GM18507 (cell line): ENCODE measurements around the gene CLDN11.

Experiments used
- DNase-seq: peaks from one replicate; pipeline ENCODE4 v3.0.0; 2011; ENCODE audit warnings: low read depth; ENCODE audit not compliant: insufficient read length; ENCODE audit errors: extremely low spot score
- FAIRE-seq: peaks from 2 replicates; lab custom pipeline; 2011; peaks lifted over from hg19 to GRCh38; lab: Jason Lieb, UNC

The CLDN11 gene

GRCh38 chr3:170467571-170468147, 49.0 kb downstream of the CLDN11 start:
- no peak for FAIRE-seq
- no peak for DNase-seq

- FAIRE-seq (no peak), DNase-seq (no peak)
Observed at GRCh38 chr3:170469151-170470062, 50.7 kb downstream of the CLDN11 start.

- no peak for FAIRE-seq
Observed at GRCh38 chr3:170470063-170471016, 51.7 kb downstream of the CLDN11 start.

GRCh38 chr3:170471149-170471548, 52.5 kb downstream of the CLDN11 start:
- no peak for FAIRE-seq

More at GRCh38 chr3:170470063-170471016, 51.7 kb downstream of the CLDN11 start:
- no peak for DNase-seq

GRCh38 chr3:170473358-170473757, 54.7 kb downstream of the CLDN11 start:
- DNase-seq (no peak), FAIRE-seq (no peak)

More at GRCh38 chr3:170471149-170471548, 52.5 kb downstream of the CLDN11 start:
- no peak for DNase-seq

GRCh38 chr3:170475092-170475685, 56.5 kb downstream of the CLDN11 start:
- no peak for DNase-seq

GRCh38 chr3:170476291-170476690, 57.6 kb downstream of the CLDN11 start:
- FAIRE-seq, result no peak
- no peak for DNase-seq

More at GRCh38 chr3:170475092-170475685, 56.5 kb downstream of the CLDN11 start:
- no peak for FAIRE-seq

GRCh38 chr3:170477395-170477794, 58.7 kb downstream of the CLDN11 start:
- FAIRE-seq (no peak), DNase-seq (no peak)

GRCh38 chr3:170480111-170480510, 61.4 kb downstream of the CLDN11 start:
- DNase-seq (no peak), FAIRE-seq (no peak)

- DNase-seq (no peak), FAIRE-seq (no peak)
Observed at GRCh38 chr3:170482199-170482598, 63.5 kb downstream of the CLDN11 start.

- DNase-seq (no peak), FAIRE-seq (no peak)
Observed at GRCh38 chr3:170483485-170484262, 65.0 kb downstream of the CLDN11 start.
